ENCODE results near the gene TOPBP1.

- TF ChIP-seq POLR2A (IDR thresholded peaks at IDR 0.05) (no peak), CTCF (IDR thresholded peaks at IDR 0.05) (no peak)
These were observed 41.5 kb downstream of the TOPBP1 start for GRCh38 chr3:133620066-133620784.
